Caco-2 (cell line): ENCODE measurements around the gene DPT. TPM values are rescaled to one million over a fixed set of nuclear protein-coding genes. Genes with fewer than 3 reads are reported as not detected.

Source experiments
- BruUV-seq: library from RNA; stranded (reverse); fragments of 400-500 nt; replicated peaks from 2 replicates; lab custom pipeline; 2021; lab: Mats Ljungman, UMichigan
- CTCF ChIA-PET: fragments of 300-600 bp; sonication (Branson Sonifier 250); formaldehyde crosslinking; loops from one replicate; lab custom pipeline; 2022; ENCODE audit warnings: antibody characterized with exemption; lab: Charles Lee
- POLR2A ChIA-PET: fragments of 300-600 bp; sonication (Branson Sonifier 250); formaldehyde crosslinking; loops from one replicate; lab custom pipeline; 2022; ENCODE audit warnings: antibody characterized with exemption; lab: Charles Lee
- DNase-seq, 2 experiments: peaks; one replicate each; pipeline versions ENCODE4 v3.0.0 to v3.0.0-alpha.2; 2020 to 2022
- H3K27me3 ChIP-seq: replicated peaks from 2 replicates; pipeline ENCODE4 v1.6.0; 2011; ENCODE audit warnings: low read length; ENCODE audit not compliant: control insufficient read depth, insufficient read depth
- H3K36me3 ChIP-seq: 2 replicates; pipeline ENCODE4 v1.5.1; 2011; ENCODE audit warnings: low read length; ENCODE audit not compliant: control insufficient read depth, insufficient read depth
- H3K4me1 ChIP-seq: fragments of 250-450 bp; sonication (Bioruptor Pico); 2 replicates; pipeline ENCODE4 v1.5.1; 2020; ENCODE audit warnings: mild to moderate bottlenecking
- H3K4me3 ChIP-seq: 2 replicates; pipeline ENCODE4 v1.5.1; 2011; ENCODE audit warnings: low read depth, mild to moderate bottlenecking, control low read depth, low read length
- H3K9me3 ChIP-seq: fragments of 250-450 bp; sonication (Bioruptor Pico); 2 replicates; pipeline ENCODE4 v1.5.1; 2020; ENCODE audit warnings: mild to moderate bottlenecking, moderate library complexity
- H3K27ac Mint-ChIP-seq: one replicate; pipeline ENCODE4 v1.8.0; 2022; ENCODE audit warnings: mixed read lengths; ENCODE audit not compliant: unreplicated experiment
- H3K27me3 Mint-ChIP-seq: one replicate; pipeline ENCODE4 v1.8.0; 2022; ENCODE audit warnings: mixed read lengths; ENCODE audit not compliant: insufficient read depth, unreplicated experiment
- H3K36me3 Mint-ChIP-seq: one replicate; pipeline ENCODE4 v1.8.0; 2022; ENCODE audit warnings: mild to moderate bottlenecking, mixed read lengths; ENCODE audit not compliant: insufficient read depth, unreplicated experiment
- H3K4me1 Mint-ChIP-seq: one replicate; pipeline ENCODE4 v1.8.0; 2022; ENCODE audit warnings: low read depth, mixed read lengths; ENCODE audit not compliant: unreplicated experiment
- H3K4me3 Mint-ChIP-seq: one replicate; pipeline ENCODE4 v1.8.0; 2022; ENCODE audit warnings: mild to moderate bottlenecking, moderate library complexity, mixed read lengths; ENCODE audit not compliant: unreplicated experiment
- H3K9me3 Mint-ChIP-seq: one replicate; pipeline ENCODE4 v1.8.0; 2022; ENCODE audit warnings: mixed read lengths; ENCODE audit not compliant: unreplicated experiment
- intact Hi-C: fragments of 100-400 bp; cut with micrococcal nuclease; formaldehyde crosslinking; loops from one replicate; pipeline ENCODE4 v1.10.0; 2022; ENCODE audit not compliant: unreplicated experiment
- total RNA-seq: library from RNA; stranded (reverse); gene quantifications from 2 replicates; pipeline ENCODE4 v1.2.3, GENCODE V29; 2022
- TF ChIP-seq, protein P1 (sequence below), 2 experiments: fragments of 200-600 bp in 1 of 2; IDR thresholded peaks; 1 replicate in 1 of 2; 2 replicates in 1 of 2; pipeline versions ENCODE4 v1.5.1 to v1.8.0; 2011 to 2022; ENCODE audit warnings: antibody characterized with exemption in 1 of 2, control low read depth in 1 of 2, inconsistent platforms in 1 of 2, low read depth in 1 of 2, low read length in 1 of 2, mild to moderate bottlenecking in 1 of 2, moderate library complexity in 1 of 2; ENCODE audit not compliant: insufficient read depth in 1 of 2, severe bottlenecking in 1 of 2, unreplicated experiment in 1 of 2

The DPT gene
- total RNA-seq, 1 experiment from 2014 or later = not detected

DNA sequence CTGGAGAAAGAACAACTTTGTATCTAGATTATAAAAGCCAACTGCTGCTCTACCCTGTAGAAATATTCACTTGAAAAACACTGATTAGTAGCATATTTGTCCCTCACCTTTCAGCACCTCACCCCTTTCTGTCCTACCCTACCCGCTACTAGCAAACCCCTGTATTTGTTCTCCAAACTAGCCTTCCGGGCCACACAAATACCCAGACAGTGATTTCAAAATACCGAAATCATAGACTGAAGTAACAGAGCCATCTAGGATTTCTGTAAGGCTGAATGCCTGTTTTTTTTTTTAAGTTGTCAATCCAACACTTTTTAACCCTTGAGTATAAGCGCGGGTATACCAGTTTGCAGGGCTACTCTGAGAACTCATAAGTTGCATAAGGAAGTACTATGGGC is 398 bp upstream of the DPT start:
- intact Hi-C loops = no loop called here
- no TSS peak for BruUV-seq
- TF ChIP-seq, protein P1, sequence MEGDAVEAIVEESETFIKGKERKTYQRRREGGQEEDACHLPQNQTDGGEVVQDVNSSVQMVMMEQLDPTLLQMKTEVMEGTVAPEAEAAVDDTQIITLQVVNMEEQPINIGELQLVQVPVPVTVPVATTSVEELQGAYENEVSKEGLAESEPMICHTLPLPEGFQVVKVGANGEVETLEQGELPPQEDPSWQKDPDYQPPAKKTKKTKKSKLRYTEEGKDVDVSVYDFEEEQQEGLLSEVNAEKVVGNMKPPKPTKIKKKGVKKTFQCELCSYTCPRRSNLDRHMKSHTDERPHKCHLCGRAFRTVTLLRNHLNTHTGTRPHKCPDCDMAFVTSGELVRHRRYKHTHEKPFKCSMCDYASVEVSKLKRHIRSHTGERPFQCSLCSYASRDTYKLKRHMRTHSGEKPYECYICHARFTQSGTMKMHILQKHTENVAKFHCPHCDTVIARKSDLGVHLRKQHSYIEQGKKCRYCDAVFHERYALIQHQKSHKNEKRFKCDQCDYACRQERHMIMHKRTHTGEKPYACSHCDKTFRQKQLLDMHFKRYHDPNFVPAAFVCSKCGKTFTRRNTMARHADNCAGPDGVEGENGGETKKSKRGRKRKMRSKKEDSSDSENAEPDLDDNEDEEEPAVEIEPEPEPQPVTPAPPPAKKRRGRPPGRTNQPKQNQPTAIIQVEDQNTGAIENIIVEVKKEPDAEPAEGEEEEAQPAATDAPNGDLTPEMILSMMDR (IDR thresholded peaks at IDR 0.05; ENCODE audit: insufficient read depth in 1 of 2, low read depth in 1 of 2, low read length in 1 of 2, severe bottlenecking in 1 of 2, unreplicated experiment in 1 of 2) = no peak
- Histone ChIP-seq H3K4me3 (no peak overlapping the region), H3K4me1 (no peaks in the 10 kb centered on the region), H3K9me3 (no peaks in the 10 kb centered on the region), H3K36me3 (no peaks in the 10 kb centered on the region), H3K27me3 (no peaks in the 10 kb centered on the region)
- ChIA-PET POLR2A (no interaction called here), CTCF (no interaction called here)
- Mint-ChIP-seq H3K27ac (no peak overlapping the region), H3K4me1 (no peaks in the 10 kb centered on the region), H3K9me3 (no peaks in the 10 kb centered on the region), H3K27me3 (no peaks in the 10 kb centered on the region), H3K36me3 (no peaks in the 10 kb centered on the region), H3K4me3 (no peak overlapping the region)
- no peak for DNase-seq

DNA sequence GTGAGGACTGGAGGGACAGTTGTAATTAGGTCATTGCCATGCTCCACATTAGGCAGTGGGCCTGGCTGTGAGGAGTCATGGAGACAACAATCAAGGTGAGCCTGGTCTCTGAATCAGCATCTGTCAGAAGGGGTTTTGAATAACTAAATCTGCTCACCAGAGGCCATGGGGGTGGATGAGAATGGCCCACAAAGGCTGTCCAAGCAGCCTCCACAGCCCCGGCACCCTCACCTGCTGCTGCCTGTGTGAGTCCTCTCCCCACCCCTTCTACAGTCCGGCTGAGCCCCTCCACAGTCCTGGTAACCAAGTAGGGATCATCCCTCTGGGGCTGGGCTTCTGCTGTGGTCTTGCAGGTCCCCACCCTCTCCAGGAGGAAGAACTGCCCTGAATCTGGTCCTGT is 2.3 kb downstream of the DPT start:
- Mint-ChIP-seq H3K36me3 (no peaks in the 10 kb centered on the region), H3K27ac (no peak overlapping the region), H3K4me1 (no peaks in the 10 kb centered on the region), H3K4me3 (no peak overlapping the region), H3K27me3 (no peaks in the 10 kb centered on the region), H3K9me3 (no peaks in the 10 kb centered on the region)
- BruUV-seq = no TSS peak
- intact Hi-C loops = no loop called here
- CTCF ChIA-PET = no interaction called here
- Histone ChIP-seq H3K9me3 (no peaks in the 10 kb centered on the region), H3K27me3 (no peaks in the 10 kb centered on the region), H3K4me1 (no peaks in the 10 kb centered on the region), H3K4me3 (no peak overlapping the region), H3K36me3 (no peaks in the 10 kb centered on the region)
- POLR2A ChIA-PET = no interaction called here
- TF ChIP-seq, protein P1 (IDR thresholded peaks at IDR 0.05; ENCODE audit: insufficient read depth in 1 of 2, low read depth in 1 of 2, low read length in 1 of 2, severe bottlenecking in 1 of 2, unreplicated experiment in 1 of 2) = no peak
- DNase-seq = no peak

DNA sequence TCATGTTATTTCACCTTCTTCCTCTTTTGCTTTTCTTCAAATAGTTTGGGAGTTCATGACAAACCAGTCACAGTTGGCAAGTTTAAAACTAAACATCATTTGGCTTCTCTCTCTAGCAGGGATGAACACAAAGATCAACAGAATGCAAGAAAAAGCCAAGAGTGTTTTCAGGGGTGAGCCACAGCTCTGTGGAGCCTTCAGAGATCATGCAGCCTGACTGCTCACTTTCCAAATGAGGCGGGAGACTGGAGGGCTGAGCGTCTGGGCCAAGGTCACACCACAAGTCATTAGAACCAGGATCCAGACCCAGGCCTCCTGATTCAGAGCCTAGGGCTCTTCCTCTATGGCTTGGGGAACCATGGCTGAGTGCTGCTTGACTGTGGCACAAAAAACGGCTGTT is 2.7 kb downstream of the DPT start:
- Histone ChIP-seq H3K27me3 (no peaks in the 10 kb centered on the region), H3K4me1 (no peaks in the 10 kb centered on the region), H3K9me3 (no peaks in the 10 kb centered on the region), H3K36me3 (no peaks in the 10 kb centered on the region), H3K4me3 (no peak overlapping the region)
- ChIA-PET POLR2A (no interaction called here), CTCF (no interaction called here)
- Mint-ChIP-seq H3K27ac (no peak overlapping the region), H3K9me3 (no peaks in the 10 kb centered on the region), H3K27me3 (no peaks in the 10 kb centered on the region), H3K4me1 (no peaks in the 10 kb centered on the region), H3K4me3 (no peak overlapping the region), H3K36me3 (no peaks in the 10 kb centered on the region)
- intact Hi-C loops = no loop called here
- TF ChIP-seq, protein P1 (IDR thresholded peaks at IDR 0.05; ENCODE audit: insufficient read depth in 1 of 2, low read depth in 1 of 2, low read length in 1 of 2, severe bottlenecking in 1 of 2, unreplicated experiment in 1 of 2) = no peak
- no peak for DNase-seq
- BruUV-seq = no TSS peak
